ENCODE results near the gene SPOCK2. TPM values are rescaled to one million over a fixed set of nuclear protein-coding genes. Genes with fewer than 3 reads are reported as not detected.
A peak's percentile ranks its signal among the peaks of the same experiment; 100 is the strongest.

SPOCK2 gene
- total and polyA plus RNA-seq, 2 donors (not counting 1 experiment from before 2014, with no cell fraction given), result 39.1 to 139 TPM

DNA sequence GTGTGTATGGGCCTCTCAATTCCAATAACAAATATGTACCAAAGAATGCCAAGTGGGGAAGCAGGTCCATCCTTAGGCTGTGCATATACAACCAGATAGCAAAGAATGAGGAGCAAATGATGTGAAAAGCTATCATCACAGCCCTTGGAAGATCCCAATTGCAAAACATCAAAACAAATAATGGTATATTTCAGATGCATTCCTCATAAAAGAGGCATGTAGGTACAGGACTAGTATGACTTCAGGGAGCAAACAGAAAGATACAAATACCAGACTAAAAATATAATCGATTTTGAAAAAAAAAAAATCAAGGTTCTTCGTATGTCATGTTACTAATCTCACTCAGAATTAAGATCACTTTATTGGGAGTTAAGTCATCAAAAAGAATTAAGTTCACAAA, 18.5 kb upstream of the SPOCK2 start:
- no peaks in the 10 kb centered on the region for H3K27me3 ChIP-seq (replicated peaks in 1 of 4; ENCODE audit: control extremely low read depth in 1 of 4, control insufficient read depth in 3 of 4, insufficient read depth in 4 of 4, low read length in 3 of 4)
- intact Hi-C loops (cut with micrococcal nuclease), result no loop called here
- H3K79me2 ChIP-seq (ENCODE audit: control insufficient read depth, insufficient read depth, low read length), result peaks cover 3% of the 10 kb centered on the region
- ChIA-PET CTCF (no interaction called here), POLR2A (no interaction called here)
- H3K27ac ChIP-seq (ENCODE audit: low read length in 2 of 2), result peak overlapping the region in 1 of 2 donors; percentile 11
- no peak overlapping the region for H2AFZ ChIP-seq (ENCODE audit: insufficient read depth, low read depth, low read length, poor library complexity, severe bottlenecking)
- H3K9me3 Mint-ChIP-seq (ENCODE audit: insufficient read depth), result no peaks in the 10 kb centered on the region
- peaks cover 0 to 11% of the 10 kb centered on the region in 2 experiments for H3K36me3 ChIP-seq (replicated peaks in 1 of 2; ENCODE audit: control extremely low read depth in 1 of 2, control insufficient read depth in 1 of 2, extremely low read depth in 1 of 2, insufficient read depth in 2 of 2, low read length in 1 of 2)
- peak overlapping the region; percentile 45 for H3K4me2 ChIP-seq (replicated peaks; ENCODE audit: low read depth, low read length, poor library complexity, severe bottlenecking)
- H3K4me1 ChIP-seq (ENCODE audit: control insufficient read depth in 2 of 2, insufficient read depth in 2 of 2, low read length in 2 of 2), result peaks cover 16 to 31% of the 10 kb centered on the region in 2 donors
- TF ChIP-seq EZH2 (IDR thresholded peaks at IDR 0.05; ENCODE audit: borderline replicate concordance, insufficient read depth, low read depth, low read length, poor library complexity, severe bottlenecking), result no peak
- TF ChIP-seq, protein P1, sequence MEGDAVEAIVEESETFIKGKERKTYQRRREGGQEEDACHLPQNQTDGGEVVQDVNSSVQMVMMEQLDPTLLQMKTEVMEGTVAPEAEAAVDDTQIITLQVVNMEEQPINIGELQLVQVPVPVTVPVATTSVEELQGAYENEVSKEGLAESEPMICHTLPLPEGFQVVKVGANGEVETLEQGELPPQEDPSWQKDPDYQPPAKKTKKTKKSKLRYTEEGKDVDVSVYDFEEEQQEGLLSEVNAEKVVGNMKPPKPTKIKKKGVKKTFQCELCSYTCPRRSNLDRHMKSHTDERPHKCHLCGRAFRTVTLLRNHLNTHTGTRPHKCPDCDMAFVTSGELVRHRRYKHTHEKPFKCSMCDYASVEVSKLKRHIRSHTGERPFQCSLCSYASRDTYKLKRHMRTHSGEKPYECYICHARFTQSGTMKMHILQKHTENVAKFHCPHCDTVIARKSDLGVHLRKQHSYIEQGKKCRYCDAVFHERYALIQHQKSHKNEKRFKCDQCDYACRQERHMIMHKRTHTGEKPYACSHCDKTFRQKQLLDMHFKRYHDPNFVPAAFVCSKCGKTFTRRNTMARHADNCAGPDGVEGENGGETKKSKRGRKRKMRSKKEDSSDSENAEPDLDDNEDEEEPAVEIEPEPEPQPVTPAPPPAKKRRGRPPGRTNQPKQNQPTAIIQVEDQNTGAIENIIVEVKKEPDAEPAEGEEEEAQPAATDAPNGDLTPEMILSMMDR (IDR thresholded peaks at IDR 0.05), result no peak
- H3K4me3 Mint-ChIP-seq, result no peak overlapping the region
- H3K9me3 ChIP-seq (ENCODE audit: control extremely low read depth in 1 of 3, control insufficient read depth in 2 of 3, insufficient read depth in 1 of 3, low read length in 2 of 3), result no peaks in the 10 kb centered on the region
- H3K9ac ChIP-seq (ENCODE audit: low read length), result no peak overlapping the region
- peaks cover 26% of the 10 kb centered on the region for H3K4me1 Mint-ChIP-seq
- no peak overlapping the region for H3K4me3 ChIP-seq (ENCODE audit: control extremely low read depth in 1 of 5, extremely low read depth in 1 of 5, insufficient read depth in 1 of 5, low read depth in 2 of 5, low read length in 4 of 5)
- H4K20me1 ChIP-seq (ENCODE audit: control insufficient read depth, insufficient read depth, low read length, poor library complexity, severe bottlenecking), result no peaks in the 10 kb centered on the region
- H3K27me3 Mint-ChIP-seq, result no peaks in the 10 kb centered on the region
- ATAC-seq (ENCODE audit: low read depth), result no peak
- DNase-seq, result no peak
- H3K27ac Mint-ChIP-seq, result peak overlapping the region; percentile 5
- no CpG with 5 or more reads among the region's 2 CpGs for WGBS (ENCODE audit: insufficient coverage)

DNA sequence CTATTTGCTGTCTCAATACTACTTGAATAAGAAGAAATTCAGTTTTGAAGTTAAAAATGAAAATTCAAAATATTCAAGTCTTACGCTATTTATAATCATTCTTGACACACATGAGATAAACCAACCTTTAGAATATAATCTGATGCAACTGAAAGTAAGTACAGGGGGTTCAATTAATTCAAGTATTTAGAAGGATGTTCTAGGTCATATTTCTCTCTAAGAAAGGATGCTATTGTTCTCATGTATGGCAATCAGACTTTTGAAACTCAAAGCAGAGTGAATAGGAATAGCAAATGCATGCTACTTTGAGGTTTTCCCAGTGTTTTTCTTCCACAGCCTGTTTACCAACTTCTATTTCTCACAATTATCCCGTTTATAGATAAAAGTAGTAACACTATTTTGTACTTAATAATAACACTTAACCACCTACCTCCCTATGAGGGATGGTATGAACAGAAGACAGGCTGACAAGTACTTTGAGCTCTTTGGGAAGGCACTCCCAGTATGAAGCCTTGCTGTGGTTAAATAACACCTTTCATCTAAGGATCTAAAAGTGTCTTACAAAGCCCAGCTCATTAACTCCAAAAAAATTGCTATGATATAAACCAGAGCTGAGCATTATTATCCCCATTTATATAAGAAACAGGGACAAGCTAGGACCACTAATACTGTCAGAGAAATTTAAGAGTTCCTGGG, 18.0 kb upstream of the SPOCK2 start:
- peaks cover 3% of the 10 kb centered on the region for H3K79me2 ChIP-seq (ENCODE audit: control insufficient read depth, insufficient read depth, low read length)
- ChIA-PET CTCF (interaction anchor here (1.5 kb wide), 1 partner anchor 231 kb away, joined by 4 read pairs; no protein-coding TSS in a partner anchor), POLR2A (no interaction called here)
- intact Hi-C loops (cut with micrococcal nuclease), result no loop called here
- H3K4me3 Mint-ChIP-seq, result no peak overlapping the region
- H3K4me2 ChIP-seq (replicated peaks; ENCODE audit: low read depth, low read length, poor library complexity, severe bottlenecking), result no peak overlapping the region
- no peaks in the 10 kb centered on the region for H3K9me3 ChIP-seq (ENCODE audit: control extremely low read depth in 1 of 3, control insufficient read depth in 2 of 3, insufficient read depth in 1 of 3, low read length in 2 of 3)
- no peak overlapping the region for H3K9ac ChIP-seq (ENCODE audit: low read length)
- H3K4me3 ChIP-seq (ENCODE audit: control extremely low read depth in 1 of 5, extremely low read depth in 1 of 5, insufficient read depth in 1 of 5, low read depth in 2 of 5, low read length in 4 of 5), result no peak overlapping the region
- H3K4me1 Mint-ChIP-seq, result peaks cover 26% of the 10 kb centered on the region
- H3K27ac ChIP-seq (ENCODE audit: low read length in 2 of 2), result no peak overlapping the region
- no CpG with 5 or more reads among the region's 2 CpGs for WGBS (ENCODE audit: insufficient coverage)
- ATAC-seq (ENCODE audit: low read depth) (no peak), DNase-seq (no peak)
- TF ChIP-seq EZH2 (IDR thresholded peaks at IDR 0.05; ENCODE audit: borderline replicate concordance, insufficient read depth, low read depth, low read length, poor library complexity, severe bottlenecking), result no peak
- TF ChIP-seq, protein P1 (IDR thresholded peaks at IDR 0.05), result no peak
- peaks cover 0 to 16% of the 10 kb centered on the region in 2 experiments for H3K36me3 ChIP-seq (replicated peaks in 1 of 2; ENCODE audit: control extremely low read depth in 1 of 2, control insufficient read depth in 1 of 2, extremely low read depth in 1 of 2, insufficient read depth in 2 of 2, low read length in 1 of 2)
- peaks cover 16 to 31% of the 10 kb centered on the region in 2 donors for H3K4me1 ChIP-seq (ENCODE audit: control insufficient read depth in 2 of 2, insufficient read depth in 2 of 2, low read length in 2 of 2)
- no peaks in the 10 kb centered on the region for H3K27me3 ChIP-seq (replicated peaks in 1 of 4; ENCODE audit: control extremely low read depth in 1 of 4, control insufficient read depth in 3 of 4, insufficient read depth in 4 of 4, low read length in 3 of 4)
- no peaks in the 10 kb centered on the region for H3K27me3 Mint-ChIP-seq
- H3K27ac Mint-ChIP-seq, result peak overlapping the region; percentile 12
- no peaks in the 10 kb centered on the region for H4K20me1 ChIP-seq (ENCODE audit: control insufficient read depth, insufficient read depth, low read length, poor library complexity, severe bottlenecking)
- no peaks in the 10 kb centered on the region for H3K9me3 Mint-ChIP-seq (ENCODE audit: insufficient read depth)
- H2AFZ ChIP-seq (ENCODE audit: insufficient read depth, low read depth, low read length, poor library complexity, severe bottlenecking), result no peak overlapping the region

Data from B cell (primary cell).